ENCODE data around the gene CD200R1L.

Gene CD200R1L, protein sequence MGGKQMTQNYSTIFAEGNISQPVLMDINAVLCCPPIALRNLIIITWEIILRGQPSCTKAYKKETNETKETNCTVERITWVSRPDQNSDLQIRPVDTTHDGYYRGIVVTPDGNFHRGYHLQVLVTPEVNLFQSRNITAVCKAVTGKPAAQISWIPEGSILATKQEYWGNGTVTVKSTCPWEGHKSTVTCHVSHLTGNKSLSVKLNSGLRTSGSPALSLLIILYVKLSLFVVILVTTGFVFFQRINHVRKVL

DNA sequence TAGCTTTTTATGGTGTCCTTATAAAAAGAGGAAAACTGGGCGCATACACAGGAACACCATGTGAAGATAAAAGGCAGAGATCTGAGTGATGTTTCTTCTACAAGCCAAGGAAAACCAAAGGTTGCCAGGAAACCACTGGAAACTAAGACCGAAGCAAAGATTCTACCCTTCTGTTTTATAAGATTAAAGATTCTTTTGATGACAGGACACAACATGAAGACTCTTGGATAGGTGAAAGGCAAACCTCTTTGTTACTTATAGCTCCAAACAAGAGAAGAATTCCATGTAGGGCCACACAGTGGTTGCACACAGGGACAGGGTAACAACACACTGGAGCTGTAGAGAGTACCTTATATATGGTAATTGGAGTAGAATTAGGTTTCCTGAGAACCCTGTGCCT lies at the start of gene CD200R1L:
TSS of gene CD200R1L (minus strand) at position 101 of the 400 bp plus-strand sequence. CDS start 17,497 bp downstream, outside the sequence.
- no peaks in the 10 kb centered on the region for H3K36me3 ChIP-seq (ENCODE audit: control insufficient read depth in 1 of 2, insufficient read depth in 2 of 2, low read length in 2 of 2)
- H3K4me1 ChIP-seq (ENCODE audit: control insufficient read depth in 1 of 2, insufficient read depth in 2 of 2, low read length in 2 of 2): peaks cover 0 to 7% of the 10 kb centered on the region in 2 donors
- no peaks in the 10 kb centered on the region for H3K27me3 ChIP-seq (ENCODE audit: control insufficient read depth in 1 of 2, insufficient read depth in 2 of 2, low read length in 2 of 2)
- no peak within 1 kb of the TSS for H3K9ac ChIP-seq (ENCODE audit: low read depth in 1 of 2, low read length in 2 of 2)
- H3K9me3 ChIP-seq (ENCODE audit: control insufficient read depth in 1 of 2, low read length in 2 of 2): peaks cover 0 to 7% of the 10 kb centered on the region in 2 donors
- H3K4me3 ChIP-seq (ENCODE audit: low read depth in 1 of 2, low read length in 2 of 2): no peak within 1 kb of the TSS
- H3K27ac ChIP-seq (ENCODE audit: low read depth, low read length): no peak within 1 kb of the TSS

DNA sequence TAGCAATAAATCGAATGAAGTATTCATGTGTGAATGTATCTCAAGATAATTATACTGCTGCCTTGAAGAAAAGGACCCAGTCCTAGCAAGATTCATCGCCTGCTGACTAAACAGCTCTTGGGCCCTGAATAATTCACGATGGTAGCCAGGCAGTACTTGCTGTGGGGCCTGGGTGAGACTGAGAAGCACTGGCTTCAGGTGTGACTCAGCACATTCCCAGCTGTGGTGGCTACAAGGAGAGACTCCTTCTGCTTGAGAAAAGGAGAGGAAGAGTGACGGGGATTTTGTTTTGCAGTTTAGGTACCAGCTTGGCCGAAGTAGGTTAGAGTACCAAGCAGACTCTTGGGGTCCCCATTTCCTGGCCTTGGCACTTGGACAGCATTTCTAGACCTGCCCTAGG lies 47.6 kb upstream of the CD200R1L start:
- no peaks in the 10 kb centered on the region for H3K27me3 ChIP-seq (ENCODE audit: control insufficient read depth in 1 of 2, insufficient read depth in 2 of 2, low read length in 2 of 2)
- H3K4me1 ChIP-seq (ENCODE audit: control insufficient read depth in 1 of 2, insufficient read depth in 2 of 2, low read length in 2 of 2): no peaks in the 10 kb centered on the region
- H3K4me3 ChIP-seq (ENCODE audit: low read depth in 1 of 2, low read length in 2 of 2): no peak overlapping the region
- H3K27ac ChIP-seq (ENCODE audit: low read depth, low read length): no peak overlapping the region
- H3K9ac ChIP-seq (ENCODE audit: low read depth in 1 of 2, low read length in 2 of 2): no peak overlapping the region
- no peaks in the 10 kb centered on the region for H3K36me3 ChIP-seq (ENCODE audit: control insufficient read depth in 1 of 2, insufficient read depth in 2 of 2, low read length in 2 of 2)
- H3K9me3 ChIP-seq (ENCODE audit: control insufficient read depth in 1 of 2, low read length in 2 of 2): no peaks in the 10 kb centered on the region

DNA sequence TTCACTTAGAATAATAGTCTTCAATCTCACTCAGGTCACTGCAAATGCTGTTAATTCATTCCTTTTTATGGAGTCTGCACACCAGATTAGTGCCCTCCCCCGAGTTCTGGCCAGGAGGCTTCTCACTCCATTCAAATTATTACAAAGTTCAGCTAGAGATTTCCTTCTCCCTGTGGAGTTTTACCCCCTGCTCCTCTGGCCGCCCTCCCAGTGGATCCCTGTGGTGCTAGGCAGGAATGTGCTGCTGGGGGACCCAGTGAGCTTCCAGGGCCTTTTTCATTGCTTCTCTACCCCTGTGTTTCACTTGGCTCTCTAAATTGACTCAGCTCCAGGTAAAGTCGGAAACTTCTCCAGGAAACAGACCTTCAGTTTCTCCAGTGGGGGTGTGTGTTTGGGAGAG lies 42.7 kb upstream of the CD200R1L start:
- no peak overlapping the region for H3K27ac ChIP-seq (ENCODE audit: low read depth, low read length)
- H3K4me1 ChIP-seq (ENCODE audit: control insufficient read depth in 1 of 2, insufficient read depth in 2 of 2, low read length in 2 of 2): no peaks in the 10 kb centered on the region
- no peaks in the 10 kb centered on the region for H3K36me3 ChIP-seq (ENCODE audit: control insufficient read depth in 1 of 2, insufficient read depth in 2 of 2, low read length in 2 of 2)
- H3K9ac ChIP-seq (ENCODE audit: low read depth in 1 of 2, low read length in 2 of 2): no peak overlapping the region
- no peaks in the 10 kb centered on the region for H3K9me3 ChIP-seq (ENCODE audit: control insufficient read depth in 1 of 2, low read length in 2 of 2)
- H3K4me3 ChIP-seq (ENCODE audit: low read depth in 1 of 2, low read length in 2 of 2): no peak overlapping the region
- no peaks in the 10 kb centered on the region for H3K27me3 ChIP-seq (ENCODE audit: control insufficient read depth in 1 of 2, insufficient read depth in 2 of 2, low read length in 2 of 2)

DNA sequence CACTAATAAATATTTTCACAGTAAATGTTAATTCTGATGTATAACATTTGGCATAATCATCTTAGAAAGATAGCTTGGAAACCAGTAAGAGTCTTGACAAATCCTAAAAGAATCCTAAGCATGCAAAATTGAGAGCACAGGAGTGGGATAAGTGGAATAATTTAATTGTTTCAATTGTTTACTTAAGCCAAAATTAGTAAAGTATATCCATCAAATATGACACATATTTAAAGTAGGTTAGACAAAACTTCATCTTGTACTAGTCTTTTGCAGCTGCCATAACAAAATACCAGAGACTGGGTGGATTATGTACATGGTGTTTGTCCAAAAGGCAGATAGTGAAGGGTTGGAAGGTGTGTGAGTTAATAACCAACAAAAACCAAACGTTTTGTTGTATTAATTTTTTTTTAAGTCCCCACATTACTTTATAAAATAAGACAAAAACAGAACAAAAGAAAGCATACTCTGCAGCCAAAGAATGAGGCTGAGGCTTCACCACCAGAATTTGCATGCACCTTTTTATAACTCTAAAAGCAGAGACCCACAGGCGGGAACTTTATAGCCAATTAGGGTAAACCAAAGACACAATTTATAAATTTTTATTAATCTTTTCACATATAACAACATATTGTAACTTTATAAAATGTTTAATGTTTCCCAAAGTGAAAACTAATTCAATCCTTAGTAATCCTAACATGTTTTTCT lies 41.9 kb upstream of the CD200R1L start:
- no peak overlapping the region for H3K9ac ChIP-seq (ENCODE audit: low read depth in 1 of 2, low read length in 2 of 2)
- no peak overlapping the region for H3K27ac ChIP-seq (ENCODE audit: low read depth, low read length)
- H3K9me3 ChIP-seq (ENCODE audit: control insufficient read depth in 1 of 2, low read length in 2 of 2): no peaks in the 10 kb centered on the region
- H3K4me1 ChIP-seq (ENCODE audit: control insufficient read depth in 1 of 2, insufficient read depth in 2 of 2, low read length in 2 of 2): no peaks in the 10 kb centered on the region
- H3K4me3 ChIP-seq (ENCODE audit: low read depth in 1 of 2, low read length in 2 of 2): no peak overlapping the region
- H3K36me3 ChIP-seq (ENCODE audit: control insufficient read depth in 1 of 2, insufficient read depth in 2 of 2, low read length in 2 of 2): no peaks in the 10 kb centered on the region
- H3K27me3 ChIP-seq (ENCODE audit: control insufficient read depth in 1 of 2, insufficient read depth in 2 of 2, low read length in 2 of 2): no peaks in the 10 kb centered on the region

DNA sequence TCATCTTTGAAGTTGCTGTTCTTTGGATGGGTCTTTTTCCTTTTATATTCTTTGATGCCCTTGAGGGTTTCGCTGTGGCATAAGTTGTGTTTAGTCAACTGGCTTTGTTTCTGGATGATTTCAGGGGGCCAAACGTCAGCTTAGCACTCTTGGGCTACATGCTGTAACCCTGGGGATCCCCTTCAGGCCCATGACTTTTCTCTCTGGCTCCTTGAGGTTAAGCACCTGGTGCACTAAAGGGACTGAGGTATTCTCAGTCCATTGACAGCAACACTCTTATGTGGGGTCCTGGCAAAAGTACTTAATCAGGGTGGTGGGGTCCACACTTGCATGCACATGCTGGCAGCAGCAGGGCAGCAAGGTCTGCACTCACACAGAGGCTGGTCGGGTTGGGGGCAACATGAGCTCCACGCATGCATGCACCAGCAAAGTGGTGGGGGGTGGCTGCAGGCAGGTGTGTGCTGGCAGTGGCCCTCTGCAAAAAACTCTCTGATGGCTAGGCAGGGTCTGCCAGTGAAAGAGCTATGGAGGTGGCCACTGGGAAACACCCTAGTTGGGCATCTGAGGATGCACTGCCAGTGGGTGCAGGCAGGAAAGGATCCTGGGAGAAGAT lies 38.1 kb upstream of the CD200R1L start:
- H3K4me3 ChIP-seq (ENCODE audit: low read depth in 1 of 2, low read length in 2 of 2): no peak overlapping the region
- no peaks in the 10 kb centered on the region for H3K4me1 ChIP-seq (ENCODE audit: control insufficient read depth in 1 of 2, insufficient read depth in 2 of 2, low read length in 2 of 2)
- no peaks in the 10 kb centered on the region for H3K36me3 ChIP-seq (ENCODE audit: control insufficient read depth in 1 of 2, insufficient read depth in 2 of 2, low read length in 2 of 2)
- no peaks in the 10 kb centered on the region for H3K27me3 ChIP-seq (ENCODE audit: control insufficient read depth in 1 of 2, insufficient read depth in 2 of 2, low read length in 2 of 2)
- H3K27ac ChIP-seq (ENCODE audit: low read depth, low read length): no peak overlapping the region
- no peaks in the 10 kb centered on the region for H3K9me3 ChIP-seq (ENCODE audit: control insufficient read depth in 1 of 2, low read length in 2 of 2)
- H3K9ac ChIP-seq (ENCODE audit: low read depth in 1 of 2, low read length in 2 of 2): no peak overlapping the region

DNA sequence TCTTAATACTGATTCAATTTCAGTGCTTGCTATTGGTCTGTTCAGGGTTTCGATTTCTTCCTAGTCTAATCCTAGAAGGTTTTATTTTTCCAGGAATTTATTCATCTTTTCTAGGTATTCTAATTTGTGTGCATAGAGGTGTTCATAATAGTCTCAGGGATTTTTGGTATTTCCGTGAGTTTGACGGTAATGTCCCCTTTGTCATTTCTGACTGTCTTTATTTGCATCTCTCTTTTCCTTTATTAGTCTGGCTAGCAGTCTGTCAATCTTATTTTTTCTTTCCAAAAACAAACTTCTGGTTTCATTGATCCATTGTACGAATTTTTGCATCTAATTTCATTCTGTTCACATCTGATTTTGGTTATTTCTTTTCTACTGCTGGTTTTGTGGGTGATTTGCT lies 35.2 kb upstream of the CD200R1L start:
- no peaks in the 10 kb centered on the region for H3K4me1 ChIP-seq (ENCODE audit: control insufficient read depth in 1 of 2, insufficient read depth in 2 of 2, low read length in 2 of 2)
- H3K27me3 ChIP-seq (ENCODE audit: control insufficient read depth in 1 of 2, insufficient read depth in 2 of 2, low read length in 2 of 2): no peaks in the 10 kb centered on the region
- no peak overlapping the region for H3K27ac ChIP-seq (ENCODE audit: low read depth, low read length)
- H3K36me3 ChIP-seq (ENCODE audit: control insufficient read depth in 1 of 2, insufficient read depth in 2 of 2, low read length in 2 of 2): no peaks in the 10 kb centered on the region
- no peak overlapping the region for H3K4me3 ChIP-seq (ENCODE audit: low read depth in 1 of 2, low read length in 2 of 2)
- H3K9ac ChIP-seq (ENCODE audit: low read depth in 1 of 2, low read length in 2 of 2): no peak overlapping the region
- H3K9me3 ChIP-seq (ENCODE audit: control insufficient read depth in 1 of 2, low read length in 2 of 2): no peaks in the 10 kb centered on the region

DNA sequence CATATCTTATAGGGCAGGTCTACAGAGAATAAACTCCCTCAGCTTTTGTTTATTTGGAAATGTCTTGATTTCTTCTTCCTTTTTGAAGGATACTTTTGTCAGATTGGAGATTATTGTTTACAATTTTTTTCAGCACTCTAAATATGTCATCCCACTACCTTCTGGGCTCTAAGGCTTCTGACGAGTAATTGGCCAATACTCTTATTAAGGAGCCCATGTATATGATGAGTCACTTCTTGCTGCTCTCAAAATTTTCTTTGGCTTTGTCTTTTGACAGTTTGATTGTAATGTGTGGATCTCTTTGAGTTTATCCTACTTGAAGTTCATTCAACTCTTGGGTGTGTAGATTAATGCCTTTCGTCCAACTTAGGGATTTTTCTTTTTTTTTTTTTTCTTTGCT lies 28.9 kb upstream of the CD200R1L start:
- Histone ChIP-seq H3K4me1 (ENCODE audit: control insufficient read depth in 1 of 2, insufficient read depth in 2 of 2, low read length in 2 of 2) (no peaks in the 10 kb centered on the region), H3K27ac (ENCODE audit: low read depth, low read length) (no peak overlapping the region), H3K9me3 (ENCODE audit: control insufficient read depth in 1 of 2, low read length in 2 of 2) (no peaks in the 10 kb centered on the region), H3K4me3 (ENCODE audit: low read depth in 1 of 2, low read length in 2 of 2) (no peak overlapping the region), H3K36me3 (ENCODE audit: control insufficient read depth in 1 of 2, insufficient read depth in 2 of 2, low read length in 2 of 2) (no peaks in the 10 kb centered on the region), H3K27me3 (ENCODE audit: control insufficient read depth in 1 of 2, insufficient read depth in 2 of 2, low read length in 2 of 2) (no peaks in the 10 kb centered on the region), H3K9ac (ENCODE audit: low read depth in 1 of 2, low read length in 2 of 2) (no peak overlapping the region)

DNA sequence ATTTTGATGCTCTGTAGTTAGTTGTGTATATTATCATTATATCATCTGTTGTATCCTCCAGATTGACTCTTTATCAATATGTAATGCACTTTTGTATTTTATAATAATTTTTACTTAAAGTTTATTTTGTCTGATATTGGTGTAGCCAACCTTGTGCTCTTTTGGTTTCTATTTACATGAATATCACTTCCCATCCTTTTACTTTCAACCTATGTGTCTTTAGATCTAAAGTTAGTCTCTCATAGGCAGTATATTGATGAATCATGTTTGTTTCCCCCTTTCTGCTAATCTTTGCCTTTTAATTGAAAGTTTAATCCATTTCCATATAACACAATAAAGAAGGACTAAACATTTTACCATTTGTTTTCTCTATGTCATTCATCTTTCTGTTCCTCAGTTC lies 28.1 kb upstream of the CD200R1L start:
- Histone ChIP-seq H3K4me1 (ENCODE audit: control insufficient read depth in 1 of 2, insufficient read depth in 2 of 2, low read length in 2 of 2) (no peaks in the 10 kb centered on the region), H3K9ac (ENCODE audit: low read depth in 1 of 2, low read length in 2 of 2) (no peak overlapping the region), H3K27ac (ENCODE audit: low read depth, low read length) (no peak overlapping the region), H3K27me3 (ENCODE audit: control insufficient read depth in 1 of 2, insufficient read depth in 2 of 2, low read length in 2 of 2) (no peaks in the 10 kb centered on the region), H3K4me3 (ENCODE audit: low read depth in 1 of 2, low read length in 2 of 2) (no peak overlapping the region), H3K9me3 (ENCODE audit: control insufficient read depth in 1 of 2, low read length in 2 of 2) (no peaks in the 10 kb centered on the region), H3K36me3 (ENCODE audit: control insufficient read depth in 1 of 2, insufficient read depth in 2 of 2, low read length in 2 of 2) (no peaks in the 10 kb centered on the region)

DNA sequence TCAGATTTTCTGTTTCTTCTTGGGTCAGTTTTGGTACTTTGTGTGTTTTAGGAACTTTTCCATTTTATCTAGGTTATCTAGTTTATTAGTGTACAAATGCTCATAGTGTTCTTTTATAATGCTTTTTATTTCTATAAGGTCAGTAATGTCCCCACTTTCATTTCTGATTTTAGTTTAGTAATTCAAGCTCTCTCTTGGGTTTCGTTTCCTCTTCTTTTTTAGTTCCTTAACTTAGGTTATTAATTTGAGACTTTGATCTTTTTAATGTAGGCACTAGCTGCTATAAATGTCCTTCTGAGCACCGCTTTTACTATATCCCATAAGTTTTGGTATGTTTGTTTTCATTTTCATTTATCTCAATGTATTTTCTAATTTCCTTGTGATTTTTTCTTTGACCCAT lies 27.0 kb upstream of the CD200R1L start:
- H3K36me3 ChIP-seq (ENCODE audit: control insufficient read depth in 1 of 2, insufficient read depth in 2 of 2, low read length in 2 of 2): no peaks in the 10 kb centered on the region
- H3K4me1 ChIP-seq (ENCODE audit: control insufficient read depth in 1 of 2, insufficient read depth in 2 of 2, low read length in 2 of 2): no peaks in the 10 kb centered on the region
- H3K27ac ChIP-seq (ENCODE audit: low read depth, low read length): no peak overlapping the region
- H3K9me3 ChIP-seq (ENCODE audit: control insufficient read depth in 1 of 2, low read length in 2 of 2): no peaks in the 10 kb centered on the region
- H3K9ac ChIP-seq (ENCODE audit: low read depth in 1 of 2, low read length in 2 of 2): no peak overlapping the region
- H3K4me3 ChIP-seq (ENCODE audit: low read depth in 1 of 2, low read length in 2 of 2): no peak overlapping the region
- no peaks in the 10 kb centered on the region for H3K27me3 ChIP-seq (ENCODE audit: control insufficient read depth in 1 of 2, insufficient read depth in 2 of 2, low read length in 2 of 2)

DNA sequence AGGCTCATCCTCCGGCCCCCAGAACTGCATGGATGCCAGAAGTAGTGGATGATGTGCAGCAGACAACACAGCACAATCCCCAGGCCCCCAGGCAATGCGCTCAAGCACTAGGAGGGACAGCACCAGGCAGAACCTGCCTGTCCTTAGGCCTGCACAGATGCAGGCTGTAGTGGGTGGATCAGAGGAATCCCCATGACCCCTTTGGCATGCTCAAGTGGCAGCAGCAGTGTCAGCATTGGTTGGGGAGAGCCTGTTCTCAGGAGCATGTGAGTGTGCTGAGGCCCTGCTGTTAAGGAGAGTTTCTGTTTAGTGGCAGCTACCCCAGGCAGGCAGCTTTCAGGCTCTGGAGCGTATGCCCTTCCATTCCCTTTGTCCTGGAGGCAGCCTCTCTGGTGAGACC lies 25.1 kb upstream of the CD200R1L start:
- H3K36me3 ChIP-seq (ENCODE audit: control insufficient read depth in 1 of 2, insufficient read depth in 2 of 2, low read length in 2 of 2): no peaks in the 10 kb centered on the region
- no peak overlapping the region for H3K9ac ChIP-seq (ENCODE audit: low read depth in 1 of 2, low read length in 2 of 2)
- no peak overlapping the region for H3K27ac ChIP-seq (ENCODE audit: low read depth, low read length)
- no peak overlapping the region for H3K4me3 ChIP-seq (ENCODE audit: low read depth in 1 of 2, low read length in 2 of 2)
- H3K9me3 ChIP-seq (ENCODE audit: control insufficient read depth in 1 of 2, low read length in 2 of 2): peaks cover 0 to under 1% of the 10 kb centered on the region in 2 donors
- H3K27me3 ChIP-seq (ENCODE audit: control insufficient read depth in 1 of 2, insufficient read depth in 2 of 2, low read length in 2 of 2): no peaks in the 10 kb centered on the region
- H3K4me1 ChIP-seq (ENCODE audit: control insufficient read depth in 1 of 2, insufficient read depth in 2 of 2, low read length in 2 of 2): no peaks in the 10 kb centered on the region

Data from duodenal mucosa (tissue), 2 donors.